ENCODE results near the gene EGR2.

DNA sequence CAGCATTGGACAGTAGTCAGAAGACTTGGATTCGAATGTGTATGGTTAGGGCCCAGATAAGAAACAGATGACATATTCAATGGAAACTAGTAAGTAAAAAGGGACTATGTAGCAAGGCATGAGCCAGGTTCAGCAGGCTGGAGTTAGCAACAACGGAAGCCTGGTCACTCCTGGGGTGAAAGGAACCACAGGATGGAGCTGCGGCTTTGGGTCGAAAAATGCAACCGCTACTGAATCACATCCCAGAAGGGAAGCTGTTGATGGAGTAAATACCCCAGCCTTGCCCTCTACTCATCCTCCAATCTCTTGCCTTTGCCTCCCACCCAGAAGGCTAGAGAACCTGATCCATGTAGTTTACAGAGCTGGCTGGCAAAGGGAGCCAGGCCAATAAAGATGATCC, 37.5 kb upstream of the EGR2 start:
- TF ChIP-seq POLR2A (IDR thresholded peaks at IDR 0.05; ENCODE audit: low read depth, low read length) (no peak), POLR2AphosphoS5 (IDR thresholded peaks at IDR 0.05; ENCODE audit: low read depth, low read length) (no peak), TAF1 (IDR thresholded peaks at IDR 0.05; ENCODE audit: borderline replicate concordance, low read depth, low read length) (no peak)
